ENCODE data around the gene VWA5B1. TPM values are rescaled to one million over a fixed set of nuclear protein-coding genes. Genes with fewer than 3 reads are reported as not detected.
A peak's percentile ranks its signal among the peaks of the same experiment; 100 is the strongest.
"Not testable (repeated sequence)": the region's sequence is repeated elsewhere in the genome, so short reads cannot be mapped to it uniquely, and the experiment has no call there.

VWA5B1 gene
- total and polyA plus RNA-seq, 10 of the 15 experiments (the other 5 are each of a cell fraction or from before 2014, with no cell fraction given): under 0.01 to 0.05 (median 0.01) TPM; not detected in 7

DNA sequence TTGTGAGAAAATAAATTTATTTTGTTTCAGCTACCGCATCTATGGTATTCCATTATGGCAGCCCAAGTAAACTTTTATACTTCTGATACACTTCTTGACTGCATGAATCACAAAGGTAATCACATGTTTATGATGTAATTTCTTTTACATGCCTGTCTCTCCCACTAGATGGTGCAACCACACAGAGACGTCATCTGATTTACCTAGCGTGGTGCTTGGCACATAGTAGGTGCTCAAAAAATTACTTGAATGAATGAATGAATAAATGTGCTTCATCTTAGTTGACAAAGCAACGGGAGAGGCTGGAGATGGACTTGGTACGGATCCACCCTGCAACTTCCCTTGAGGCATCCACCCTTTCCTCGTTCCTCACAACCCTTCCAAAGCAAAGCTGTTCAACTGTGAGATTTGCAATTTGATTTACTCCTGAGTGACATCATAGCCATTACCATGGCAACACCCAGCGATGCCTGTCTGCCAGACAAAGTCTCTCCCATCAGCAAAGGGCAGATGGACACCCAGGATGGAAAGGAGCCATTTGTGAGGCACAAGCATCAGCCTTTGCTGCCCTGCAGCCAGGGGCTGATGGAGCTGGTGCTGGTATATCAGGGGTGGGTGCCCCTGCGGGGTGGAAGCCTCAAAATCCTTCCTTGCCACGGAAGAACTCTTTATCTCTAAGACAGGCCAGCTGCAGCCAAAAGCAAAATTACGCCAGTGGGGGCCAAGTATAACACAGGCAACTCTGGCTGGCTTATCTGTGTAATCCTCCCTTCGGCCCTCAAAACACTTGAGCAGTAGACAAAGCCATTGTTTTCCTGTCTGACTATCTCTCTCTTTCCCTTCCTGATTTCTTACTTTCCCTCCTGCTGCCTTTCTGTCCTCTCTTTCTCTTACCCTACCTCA lies 18.9 kb upstream of the VWA5B1 start:
- CTCF ChIA-PET: interaction anchor here (0.7 kb wide), 1 partner anchor 488 kb away, joined by 3 read pairs; no protein-coding TSS in a partner anchor
- DNase-seq (ENCODE audit: low read depth, low spot score): no peak
- no peaks in the 10 kb centered on the region for H3K36me3 ChIP-seq (ENCODE audit: control insufficient read depth in 2 of 2, insufficient read depth in 2 of 2, low read length in 1 of 2)
- no peak overlapping the region for H3K4me3 ChIP-seq
- H3K4me1 ChIP-seq (ENCODE audit: control insufficient read depth, insufficient read depth, low read length): no peaks in the 10 kb centered on the region
- H3K79me2 ChIP-seq (ENCODE audit: control insufficient read depth, insufficient read depth, low read length): no peaks in the 10 kb centered on the region
- 12% methylated on average over 11 of the region's 11 CpGs for WGBS (ENCODE audit: insufficient coverage, insufficient replicate concordance, low lambda C conversion rate, missing lambda C conversion rate)
- H3K27ac ChIP-seq (ENCODE audit: control insufficient read depth, insufficient read depth): no peak overlapping the region
- H2AFZ ChIP-seq (ENCODE audit: control insufficient read depth, low read depth, low read length): no peak overlapping the region
- no peak overlapping the region for H3K9ac ChIP-seq (ENCODE audit: control insufficient read depth, insufficient read depth, low read length)
- H3K27me3 ChIP-seq (replicated peaks in 1 of 2; ENCODE audit: control insufficient read depth in 2 of 2, insufficient read depth in 2 of 2, low read length in 1 of 2): peaks cover 0 to 2% of the 10 kb centered on the region in 2 experiments; a peak in 2 of 4 replicates
- in situ Hi-C loops (cut with MboI): no loop called here
- intact Hi-C loops (cut with micrococcal nuclease; ENCODE audit: unreplicated experiment): no loop called here
- no peak for ATAC-seq
- BruUV-seq (replicated peaks): no TSS peak
- FAIRE-seq: no peak
- SMC1A ChIA-PET (ENCODE audit: uncharacterized antibody, unreplicated experiment): no interaction called here
- peak in 2 of 3 experiments; percentile 8 to 13; a peak in 1 of 6 replicates for TF ChIP-seq CTCF (IDR thresholded peaks at IDR 0.05 in 2 of 3, conservative IDR thresholded peaks at IDR 0.05 in 1 of 3; ENCODE audit: control insufficient read depth in 2 of 3, extremely low read depth in 1 of 3, insufficient read depth in 1 of 3, low read depth in 3 of 3, low read length in 3 of 3)
- TF ChIP-seq KDM1A (IDR thresholded peaks at IDR 0.05; ENCODE audit: borderline replicate concordance): no peak
- TF ChIP-seq JUNB (IDR thresholded peaks at IDR 0.05): no peak
- 0 out of 2 replicates have a peak, but pooled peaks have one; percentile 21 for TF ChIP-seq ATF7 (IDR thresholded peaks at IDR 0.05; ENCODE audit: low read depth)
- TF ChIP-seq RAD21 (IDR thresholded peaks at IDR 0.05; ENCODE audit: insufficient read depth, low read depth, low read length): peak; percentile 15; the same call in 1 of the 2 replicates
- TF ChIP-seq ZNF592 (IDR thresholded peaks at IDR 0.05): no peak
- TF ChIP-seq RELA (IDR thresholded peaks at IDR 0.05; ENCODE audit: borderline replicate concordance, partially characterized antibody): no peak
- no peak for TF ChIP-seq HCFC1 (IDR thresholded peaks at IDR 0.05; ENCODE audit: low read length)
- H3K4me2 ChIP-seq (ENCODE audit: control insufficient read depth, insufficient read depth): no peak overlapping the region
- RAD21 ChIA-PET (ENCODE audit: unreplicated experiment): no interaction called here
- no peaks in the 10 kb centered on the region for H4K20me1 ChIP-seq (ENCODE audit: control insufficient read depth, insufficient read depth)
- no peaks in the 10 kb centered on the region for H3K9me3 ChIP-seq (replicated peaks; ENCODE audit: control insufficient read depth, insufficient read depth, low read length)
- POLR2A ChIA-PET: no interaction called here

DNA sequence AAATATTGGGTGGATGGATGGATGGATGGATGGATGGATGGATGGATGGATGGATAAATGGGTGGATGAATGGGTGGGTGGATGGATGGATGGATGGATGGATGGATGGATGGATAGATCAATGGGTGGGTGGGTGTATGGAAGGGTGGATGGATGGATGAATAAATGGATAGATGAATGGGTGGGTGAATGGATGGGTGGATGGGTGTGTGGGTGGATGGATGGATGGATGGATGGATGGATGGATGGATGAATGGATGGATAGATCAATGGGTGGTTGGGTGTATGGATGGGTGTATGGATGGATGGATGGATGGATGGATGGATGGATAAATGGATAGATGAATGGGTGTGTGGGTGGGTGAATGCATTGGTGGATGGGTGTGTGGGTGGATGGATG lies 17.0 kb upstream of the VWA5B1 start:
- DNase-seq (ENCODE audit: low read depth, low spot score); H3K27me3 ChIP-seq (replicated peaks in 1 of 2; ENCODE audit: control insufficient read depth in 2 of 2, insufficient read depth in 2 of 2, low read length in 1 of 2); H4K20me1 ChIP-seq (ENCODE audit: control insufficient read depth, insufficient read depth); RAD21 ChIA-PET (ENCODE audit: unreplicated experiment); H3K4me2 ChIP-seq (ENCODE audit: control insufficient read depth, insufficient read depth); H3K27ac ChIP-seq (ENCODE audit: control insufficient read depth, insufficient read depth); intact Hi-C loops (cut with micrococcal nuclease; ENCODE audit: unreplicated experiment); H3K79me2 ChIP-seq (ENCODE audit: control insufficient read depth, insufficient read depth, low read length); H3K9me3 ChIP-seq (replicated peaks; ENCODE audit: control insufficient read depth, insufficient read depth, low read length); in situ Hi-C loops (cut with MboI); BruUV-seq (replicated peaks); CTCF ChIA-PET; FAIRE-seq; H3K36me3 ChIP-seq (ENCODE audit: control insufficient read depth in 2 of 2, insufficient read depth in 2 of 2, low read length in 1 of 2); H3K9ac ChIP-seq (ENCODE audit: control insufficient read depth, insufficient read depth, low read length); H3K4me3 ChIP-seq; H3K4me1 ChIP-seq (ENCODE audit: control insufficient read depth, insufficient read depth, low read length); ATAC-seq; POLR2A ChIA-PET; H2AFZ ChIP-seq (ENCODE audit: control insufficient read depth, low read depth, low read length): not testable (repeated sequence)
- SMC1A ChIA-PET (ENCODE audit: uncharacterized antibody, unreplicated experiment): interaction anchor here (0.5 kb wide), 1 partner anchor 158 kb away, joined by 3 read pairs; no protein-coding TSS in a partner anchor
